GM12878 (cell line): ENCODE measurements around the gene MARS1. TPM values are rescaled to one million over a fixed set of nuclear protein-coding genes. Genes with fewer than 3 reads are reported as not detected.

Experiments
- ATAC-seq: fragments of 200-7000 bp; cut with Tn5 transposase; 3 replicates; pipeline ENCODE4 v1.9.1; 2020; ENCODE audit warnings: mild to moderate bottlenecking, moderate library complexity
- BruUV-seq: library from RNA; stranded (reverse); fragments of 400-500 nt; replicated peaks from 2 replicates; lab custom pipeline; 2021; lab: Mats Ljungman, UMichigan
- CTCF ChIA-PET: fragments of 300-600 bp; sonication (Branson Sonifier 250); formaldehyde crosslinking; extraction: SDS; loops from one replicate; lab custom pipeline; 2021; ENCODE audit warnings: inconsistent platforms; lab: Yijun Ruan, JAX
- POLR2A ChIA-PET: fragments of 350-600 bp; formaldehyde crosslinking; extraction: SDS; loops from one replicate; lab custom pipeline; 2021; ENCODE audit warnings: inconsistent platforms; lab: Charles Lee
- RAD21 ChIA-PET: fragments of 300-600 bp; sonication (Branson Sonifier 250); formaldehyde crosslinking; loops from one replicate; lab custom pipeline; 2023; ENCODE audit warnings: antibody characterized with exemption; ENCODE audit not compliant: unreplicated experiment; lab: Charles Lee
- SMC1A ChIA-PET: fragments of 300-600 bp; sonication (Branson Sonifier 250); formaldehyde crosslinking; loops from one replicate; lab custom pipeline; 2023; ENCODE audit not compliant: unreplicated experiment, uncharacterized antibody; lab: Charles Lee
- DNase-seq: peaks from one replicate; pipeline ENCODE4 v3.0.0-alpha.2; 2011; ENCODE audit warnings: low read depth, low spot score
- FAIRE-seq: peaks from 3 replicates; lab custom pipeline; 2011; peaks lifted over from hg19 to GRCh38; lab: Jason Lieb, UNC
- H2AFZ ChIP-seq: 2 replicates; pipeline ENCODE4 v1.6.0; 2011; ENCODE audit warnings: low read depth, low read length, control low read depth; ENCODE audit not compliant: control insufficient read depth
- H3K27ac ChIP-seq: 2 replicates; pipeline ENCODE4 v1.5.1; 2011; ENCODE audit warnings: control low read depth; ENCODE audit not compliant: control insufficient read depth, insufficient read depth
- H3K27me3 ChIP-seq, 2 experiments: replicated peaks in 1 of 2; 2 replicates each; pipeline versions ENCODE4 v1.6.0 to v1.6.1; 2011; ENCODE audit warnings: low read length in 1 of 2; ENCODE audit not compliant: control insufficient read depth in 2 of 2, insufficient read depth in 2 of 2
- H3K36me3 ChIP-seq, 2 experiments: 2 replicates each; pipeline ENCODE4 v1.5.1; 2011; ENCODE audit warnings: low read length in 1 of 2; ENCODE audit not compliant: control insufficient read depth in 2 of 2, insufficient read depth in 2 of 2
- H3K4me1 ChIP-seq: 2 replicates; pipeline ENCODE4 v1.6.1; 2011; ENCODE audit warnings: mild to moderate bottlenecking, low read length, moderate library complexity, mixed read lengths; ENCODE audit not compliant: control insufficient read depth, insufficient read depth
- H3K4me2 ChIP-seq: 2 replicates; pipeline ENCODE4 v1.6.0; 2011; ENCODE audit warnings: control low read depth; ENCODE audit not compliant: control insufficient read depth, insufficient read depth
- H3K4me3 ChIP-seq: fragments of 200-600 bp; sonication (generic); 2 replicates; pipeline ENCODE4 v1.5.1; 2016
- H3K79me2 ChIP-seq: 2 replicates; pipeline ENCODE4 v1.6.0; 2011; ENCODE audit warnings: low read length; ENCODE audit not compliant: control insufficient read depth, insufficient read depth
- H3K9ac ChIP-seq: 2 replicates; pipeline ENCODE4 v1.8.0; 2011; ENCODE audit warnings: low read length, control low read depth, mixed read lengths; ENCODE audit not compliant: control insufficient read depth, insufficient read depth
- H3K9me3 ChIP-seq: replicated peaks from 3 replicates; pipeline ENCODE4 v1.5.1; 2011; ENCODE audit warnings: mild to moderate bottlenecking, low read length; ENCODE audit not compliant: control insufficient read depth, insufficient read depth
- H4K20me1 ChIP-seq: 2 replicates; pipeline ENCODE4 v1.6.0; 2011; ENCODE audit not compliant: control insufficient read depth, insufficient read depth
- CBX5 ChIP-seq: sonication (generic); IDR thresholded peaks from 2 replicates; pipeline ENCODE4 v1.6.1; 2016; ENCODE audit warnings: low read depth, moderate library complexity, mild to moderate bottlenecking, inconsistent platforms
- CHD4 ChIP-seq: fragments of 200-600 bp; sonication (generic); IDR thresholded peaks from 2 replicates; pipeline ENCODE4 v1.6.1; 2016; ENCODE audit warnings: mild to moderate bottlenecking
- POLR2A ChIP-seq: IDR thresholded peaks from 2 replicates; pipeline ENCODE4 v1.6.1; 2011; ENCODE audit warnings: low read depth, mild to moderate bottlenecking, low read length
- WGBS: methylation state at CpG from one replicate; pipeline ENCODE4 v1.1.6; 2016; ENCODE audit warnings: low lambda C conversion rate; ENCODE audit not compliant: insufficient replicate concordance, insufficient coverage; ENCODE audit errors: missing lambda C conversion rate; 5-methylcytosine and 5-hydroxymethylcytosine counted together
- in situ Hi-C: fragments of 300-500 bp; cut with MboI; formaldehyde crosslinking; loops from 9 replicates; pipeline ENCODE4 v1.14.3; 2018; ENCODE audit warnings: mixed read lengths
- intact Hi-C: fragments of 100-400 bp; cut with micrococcal nuclease; formaldehyde crosslinking; loops from one replicate; pipeline ENCODE4 v1.14.2; 2022; ENCODE audit not compliant: unreplicated experiment
- polyA plus RNA-seq, 11 experiments: library from polyadenylated mRNA; depleted of rRNA in 4 of 11; unstranded in 6 of 11; stranded (reverse) in 5 of 11; fragments of >200 nt; fragmentation: Nextera tagmentation in 4 of 11; fragmentation: Illumina TruSeq in 1 of 11; extraction: Ambion mirVana in 4 of 11; extraction: Trizol in 1 of 11; gene quantifications; 1 replicate in 1 of 11; 2 replicates in 10 of 11; pipeline versions ENCODE4 v1.2.1 to v1.2.3, GENCODE V29; 2011 to 2016; ENCODE audit warnings: inconsistent platforms in 2 of 11, missing spikeins in 2 of 11, low read depth in 1 of 11
- total RNA-seq, 4 experiments: library from RNA; depleted of rRNA in 3 of 4; stranded (reverse); fragments of >200 nt in 3 of 4; fragmentation: Illumina TruSeq in 1 of 4; extraction: Trizol in 1 of 4; gene quantifications; 2 replicates each; pipeline versions ENCODE4 v1.2.1 to v1.2.3, GENCODE V29; 2013 to 2021

Gene MARS1
- total and polyA plus RNA-seq, 10 of the 15 experiments (the other 5 are each of a cell fraction or from before 2014, with no cell fraction given) = 72.3 to 270 (median 153) TPM

- peaks cover 4% of the 10 kb centered on the region; the same call in 1 of the 2 replicates for H3K4me1 ChIP-seq
- RAD21 ChIA-PET = no interaction called here
- POLR2A ChIA-PET = no interaction called here
- in situ Hi-C loops = no loop called here
- TF ChIP-seq CHD4 = no peak
- 0 out of 2 replicates have a peak, but pooled peaks have one; percentile 7 for TF ChIP-seq POLR2A
- TF ChIP-seq, all 136 proteins: peak for 1
- H3K4me2 ChIP-seq = no peak overlapping the region
- H3K9me3 ChIP-seq = no peaks in the 10 kb centered on the region
- H3K4me3 ChIP-seq = no peak overlapping the region
- CTCF ChIA-PET = no interaction called here
- ATAC-seq (no peak), DNase-seq (no peak), FAIRE-seq (no peak)
- H4K20me1 ChIP-seq = no peaks in the 10 kb centered on the region
- H3K27me3 ChIP-seq = no peaks in the 10 kb centered on the region
- no peak overlapping the region for H3K27ac ChIP-seq
- H3K79me2 ChIP-seq = peaks cover 2% of the 10 kb centered on the region
- H2AFZ ChIP-seq = no peak overlapping the region
- 83% methylated on average over 6 of the region's 6 CpGs for WGBS
- intact Hi-C loops = no loop called here
- peaks cover 25 to 40% of the 10 kb centered on the region in 2 experiments for H3K36me3 ChIP-seq
- no peak overlapping the region for H3K9ac ChIP-seq
- SMC1A ChIA-PET = no interaction called here
- BruUV-seq = TSS peak; percentile 52
These were observed 42.0 kb downstream of the MARS1 start for GRCh38 chr12:57529831-57530230.

- whole genome bisulfite sequencing = 53% methylated on average over 5 of the region's 5 CpGs
- ChIA-PET POLR2A (interaction anchor here (1.2 to 1.3 kb wide), 2 partner anchors 15 to 17 kb away, joined by 3 read pairs; partner anchors contain the start of gene DCTN2), CTCF (interaction anchor here (1.4 kb wide), 1 partner anchor 16 kb away, joined by 4 read pairs; no protein-coding TSS in a partner anchor), SMC1A (interaction anchor here (0.5 kb wide), 1 partner anchor 75 kb away, joined by 3 read pairs; no protein-coding TSS in a partner anchor), RAD21 (interaction anchor here (0.7 kb wide), 1 partner anchor 72 kb away, joined by 3 read pairs; no protein-coding TSS in a partner anchor)
- Histone ChIP-seq H3K9ac (no peak overlapping the region), H3K27ac (no peak overlapping the region), H3K4me3 (no peak overlapping the region), H3K36me3 (peaks cover 23 to 40% of the 10 kb centered on the region in 2 experiments), H3K4me1 (no peaks in the 10 kb centered on the region), H3K4me2 (no peak overlapping the region), H3K27me3 (no peaks in the 10 kb centered on the region), H3K9me3 (no peaks in the 10 kb centered on the region), H3K79me2 (no peaks in the 10 kb centered on the region; the same call in 1 of the 2 replicates), H4K20me1 (no peaks in the 10 kb centered on the region), H2AFZ (no peak overlapping the region)
- TSS peak; percentile 58 for BruUV-seq
- DNase-seq = no peak
- in situ Hi-C loops = no loop called here
- intact Hi-C loops = no loop called here
- ATAC-seq = no peak
- TF ChIP-seq POLR2A (peak; percentile 38; the same call in 1 of the 2 replicates), CBX5 (no peak)
- FAIRE-seq = no peak
These were observed 42.7 kb downstream of the MARS1 start for GRCh38 chr12:57530396-57531142.
